K562 (cell line): ENCODE data around the gene CYP51A1. TPM values are rescaled to one million over a fixed set of nuclear protein-coding genes. Genes with fewer than 3 reads are reported as not detected.
"Not testable (repeated sequence)": the region's sequence is repeated elsewhere in the genome, so short reads cannot be mapped to it uniquely, and the experiment has no call there.

Experiments
- ATAC-seq: fragments of 200-7000 bp; cut with Tn5 transposase; 3 replicates; pipeline ENCODE4 v1.9.1; 2020; ENCODE audit warnings: moderate library complexity
- BruUV-seq: library from RNA; stranded (reverse); fragments of 400-500 nt; replicated peaks from 2 replicates; lab custom pipeline; 2021; lab: Mats Ljungman, UMichigan
- CTCF ChIA-PET: fragments of 300-600 bp; formaldehyde crosslinking; extraction: SDS; loops from one replicate; lab custom pipeline; 2021; ENCODE audit warnings: low intra/inter-chr PET ratio; lab: Yijun Ruan, JAX
- POLR2A ChIA-PET: fragments of 300-600, 350-650 bp; sonication (Branson Sonifier 250); formaldehyde crosslinking; extraction: SDS; loops from one replicate; lab custom pipeline; 2021; ENCODE audit warnings: antibody characterized with exemption, inconsistent platforms; lab: Yijun Ruan, JAX
- DNase-seq, 4 experiments: peaks; one replicate each; pipeline versions ENCODE4 v3.0.0 to v3.0.0-alpha.2; 2011 to 2018; ENCODE audit warnings: low spot score in 3 of 4, mixed read lengths in 3 of 4; ENCODE audit errors: extremely low read depth in 1 of 4
- FAIRE-seq: peaks from 2 replicates; lab custom pipeline; 2011; peaks lifted over from hg19 to GRCh38; lab: Jason Lieb, UNC
- H2AFZ ChIP-seq: 2 replicates; pipeline ENCODE4 v1.6.0; 2011; ENCODE audit warnings: low read depth, low read length, control low read depth, inconsistent platforms
- H3K27ac ChIP-seq: fragments of 200-600 bp; 3 replicates; pipeline ENCODE4 v1.8.0; 2011; ENCODE audit warnings: low read depth, mild to moderate bottlenecking, control low read depth, inconsistent platforms, low read length, moderate library complexity, mixed read lengths; ENCODE audit errors: extremely low read depth
- H3K27me3 ChIP-seq, 2 experiments: fragments of 300-600 bp in 1 of 2; 2 replicates in 1 of 2; 3 replicates in 1 of 2; pipeline versions ENCODE4 v1.6.0 to v1.8.0; 2011; ENCODE audit warnings: inconsistent platforms in 2 of 2, low read length in 2 of 2, mild to moderate bottlenecking in 1 of 2, mixed read lengths in 1 of 2, moderate library complexity in 1 of 2; ENCODE audit not compliant: control insufficient read depth in 2 of 2, insufficient read depth in 2 of 2
- H3K36me3 ChIP-seq: fragments of 300-600 bp; 3 replicates; pipeline ENCODE4 v1.8.0; 2011; ENCODE audit warnings: mild to moderate bottlenecking, low read length, inconsistent platforms; ENCODE audit not compliant: control insufficient read depth, insufficient read depth
- H3K4me1 ChIP-seq, 2 experiments: fragments of 200-600 bp in 1 of 2; replicated peaks in 1 of 2; 2 replicates in 1 of 2; 3 replicates in 1 of 2; pipeline versions ENCODE4 v1.5.1 to v1.8.0; 2011; ENCODE audit warnings: inconsistent platforms in 2 of 2, low read length in 2 of 2, mild to moderate bottlenecking in 1 of 2, mixed read lengths in 1 of 2, moderate library complexity in 1 of 2; ENCODE audit not compliant: control insufficient read depth in 2 of 2, insufficient read depth in 2 of 2
- H3K4me2 ChIP-seq: 2 replicates; pipeline ENCODE4 v1.6.1; 2011; ENCODE audit warnings: low read length, control low read depth, inconsistent platforms, mixed read lengths; ENCODE audit not compliant: insufficient read depth
- H3K4me3 ChIP-seq: fragments of 200-600 bp; sonication (generic), shearing (Covaris generic); 2 replicates; pipeline ENCODE4 v1.5.1; 2016; ENCODE audit warnings: control low read depth, inconsistent platforms
- H3K79me2 ChIP-seq: fragments of 200-600 bp; 3 replicates; pipeline ENCODE4 v1.8.0; 2011; ENCODE audit warnings: low read length, inconsistent platforms; ENCODE audit not compliant: control insufficient read depth, insufficient read depth
- H3K9ac ChIP-seq, 2 experiments: 2 replicates each; pipeline versions ENCODE4 v1.6.0 to v1.6.1; 2011; ENCODE audit warnings: low read depth in 2 of 2, low read length in 2 of 2, control low read depth in 1 of 2, inconsistent platforms in 1 of 2, mild to moderate bottlenecking in 1 of 2, mixed read lengths in 1 of 2; ENCODE audit not compliant: insufficient read depth in 1 of 2
- H3K9me1 ChIP-seq: one replicate; pipeline ENCODE4 v1.6.0; 2011; ENCODE audit warnings: inconsistent platforms, mild to moderate bottlenecking, low read length, moderate library complexity; ENCODE audit not compliant: control insufficient read depth, insufficient read depth
- H3K9me3 ChIP-seq: replicated peaks from 2 replicates; pipeline ENCODE4 v1.5.1; 2011; ENCODE audit warnings: low read depth, low read length, inconsistent platforms; ENCODE audit not compliant: control insufficient read depth, insufficient read depth
- H4K20me1 ChIP-seq: replicated peaks from 2 replicates; pipeline ENCODE4 v1.6.1; 2011; ENCODE audit warnings: low read length, inconsistent platforms, mixed read lengths; ENCODE audit not compliant: control insufficient read depth, insufficient read depth
- NFYB ChIP-seq: IDR thresholded peaks from 2 replicates; pipeline ENCODE4 v1.6.1; 2011; ENCODE audit warnings: mild to moderate bottlenecking, moderate library complexity; ENCODE audit not compliant: insufficient read length; ENCODE audit errors: extremely low read depth
- WGBS: fragments of 100-300 bp; shearing (Covaris generic); methylation state at CpG from one replicate; pipeline ENCODE4 v1.1.6; 2016; ENCODE audit warnings: low coverage, mixed read lengths; ENCODE audit not compliant: insufficient coverage; ENCODE audit errors: missing lambda C conversion rate; 5-methylcytosine and 5-hydroxymethylcytosine counted together
- in situ Hi-C: fragments of 300-500 bp; cut with MboI; formaldehyde crosslinking; loops from 4 replicates; pipeline ENCODE4 v1.15.0; 2018; ENCODE audit warnings: inconsistent platforms, mixed read lengths
- intact Hi-C: fragments of 100-400 bp; cut with micrococcal nuclease; formaldehyde crosslinking; loops from 2 replicates; pipeline ENCODE4 v1.14.2; 2022
- polyA plus RNA-seq, 8 experiments: library from polyadenylated mRNA; depleted of rRNA in 4 of 8; stranded (reverse) in 5 of 8; unstranded in 3 of 8; fragments of >200 nt; fragmentation: Nextera tagmentation in 2 of 8; fragmentation: Illumina TruSeq in 1 of 8; extraction: Ambion mirVana in 2 of 8; extraction: Trizol in 1 of 8; gene quantifications; 2 replicates each; pipeline versions ENCODE4 v1.2.1 to v1.2.3, GENCODE V29; 2011 to 2014; ENCODE audit warnings: inconsistent platforms in 1 of 8, missing spikeins in 1 of 8
- total RNA-seq, 7 experiments: library from RNA; depleted of rRNA in 6 of 7; stranded (reverse); fragments of >200 nt in 6 of 7; fragmentation: Illumina TruSeq in 2 of 7; extraction: Trizol in 2 of 7; gene quantifications; 2 replicates each; pipeline versions ENCODE4 v1.2.1 to v1.2.3, GENCODE V29; 2011 to 2021; ENCODE audit warnings: low replicate concordance in 1 of 7
- TF ChIP-seq, protein P1 (sequence below): sonication (generic); formaldehyde crosslinking; IDR thresholded peaks from 2 replicates; pipeline ENCODE4 v1.8.1; 2023; ENCODE audit warnings: mild to moderate bottlenecking, missing genetic modification reagents

CYP51A1 gene
- total and polyA plus RNA-seq, 9 of the 15 experiments (the other 6 are each of a cell fraction or from before 2014, with no cell fraction given), result 35.4 to 151 (median 80.3) TPM

DNA sequence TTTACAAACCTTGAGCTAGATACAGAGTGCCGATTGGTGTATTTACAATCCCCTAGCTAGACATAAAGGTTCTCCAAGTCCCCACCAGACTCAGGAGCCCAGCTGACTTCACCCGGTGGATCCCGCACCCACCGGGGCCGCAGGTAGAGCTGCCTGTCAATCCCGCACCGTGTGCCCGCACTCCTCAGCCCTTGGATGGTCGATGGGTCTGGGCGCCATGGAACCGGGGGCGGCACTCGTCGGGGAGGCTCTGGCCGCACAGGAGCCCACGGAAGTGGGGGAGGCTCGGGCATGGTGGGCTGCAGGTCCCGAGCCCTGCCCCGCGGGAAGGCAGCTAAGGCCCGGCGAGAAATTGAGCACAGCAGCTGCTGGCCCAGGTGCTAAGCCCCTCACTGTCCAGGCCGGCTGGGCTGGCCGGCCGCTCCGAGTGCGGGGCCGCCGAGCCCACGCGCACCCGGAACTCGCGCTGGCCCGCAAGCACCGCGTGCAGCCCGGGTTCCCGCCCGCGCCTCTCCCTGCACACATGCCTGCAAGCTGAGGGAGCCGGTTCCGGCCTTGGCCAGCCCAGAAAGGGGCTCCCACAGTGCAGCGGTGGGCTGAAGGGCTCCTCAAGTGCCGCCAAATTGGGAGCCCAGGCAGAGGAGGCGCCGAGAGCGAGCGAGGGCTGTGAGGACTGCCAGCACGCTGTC, 9.1 kb upstream of the CYP51A1 start:
- H3K4me1 ChIP-seq, H2AFZ ChIP-seq, H3K27me3 ChIP-seq, H3K4me2 ChIP-seq, H3K36me3 ChIP-seq, DNase-seq, H3K9me1 ChIP-seq, H3K9ac ChIP-seq, BruUV-seq, intact Hi-C loops, H3K79me2 ChIP-seq, H3K9me3 ChIP-seq, FAIRE-seq, H3K4me3 ChIP-seq, H3K27ac ChIP-seq, in situ Hi-C loops, H4K20me1 ChIP-seq, ATAC-seq: not testable (repeated sequence)
- TF ChIP-seq, protein P1, sequence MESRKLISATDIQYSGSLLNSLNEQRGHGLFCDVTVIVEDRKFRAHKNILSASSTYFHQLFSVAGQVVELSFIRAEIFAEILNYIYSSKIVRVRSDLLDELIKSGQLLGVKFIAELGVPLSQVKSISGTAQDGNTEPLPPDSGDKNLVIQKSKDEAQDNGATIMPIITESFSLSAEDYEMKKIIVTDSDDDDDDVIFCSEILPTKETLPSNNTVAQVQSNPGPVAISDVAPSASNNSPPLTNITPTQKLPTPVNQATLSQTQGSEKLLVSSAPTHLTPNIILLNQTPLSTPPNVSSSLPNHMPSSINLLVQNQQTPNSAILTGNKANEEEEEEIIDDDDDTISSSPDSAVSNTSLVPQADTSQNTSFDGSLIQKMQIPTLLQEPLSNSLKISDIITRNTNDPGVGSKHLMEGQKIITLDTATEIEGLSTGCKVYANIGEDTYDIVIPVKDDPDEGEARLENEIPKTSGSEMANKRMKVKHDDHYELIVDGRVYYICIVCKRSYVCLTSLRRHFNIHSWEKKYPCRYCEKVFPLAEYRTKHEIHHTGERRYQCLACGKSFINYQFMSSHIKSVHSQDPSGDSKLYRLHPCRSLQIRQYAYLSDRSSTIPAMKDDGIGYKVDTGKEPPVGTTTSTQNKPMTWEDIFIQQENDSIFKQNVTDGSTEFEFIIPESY (CRISPR knock-in tag), result peak; percentile 34; the same call in 1 of the 2 replicates
- POLR2A ChIA-PET, result interaction anchor here (1.0 kb wide), 1 partner anchor 125 kb away, joined by 4 read pairs; no protein-coding TSS in a partner anchor
- CTCF ChIA-PET, result interaction anchor here (0.6 kb wide), 1 partner anchor 264 kb away, joined by 4 read pairs; no protein-coding TSS in a partner anchor
- WGBS, result 88% methylated on average over 34 of the region's 50 CpGs

GRCh38 chr7:92142791-92143190, 8.5 kb upstream of the CYP51A1 start:
- H4K20me1 ChIP-seq, BruUV-seq, H3K9me3 ChIP-seq, H3K9me1 ChIP-seq, H3K4me1 ChIP-seq, in situ Hi-C loops, intact Hi-C loops, H3K27ac ChIP-seq, ATAC-seq, H3K36me3 ChIP-seq, H3K79me2 ChIP-seq, H3K4me2 ChIP-seq, H3K27me3 ChIP-seq, POLR2A ChIA-PET, H3K4me3 ChIP-seq, FAIRE-seq, DNase-seq, H3K9ac ChIP-seq: not testable (repeated sequence)
- 63% methylated on average over 9 of the region's 9 CpGs for WGBS
- H2AFZ ChIP-seq, result peak overlapping the region; percentile 44; the same call in 1 of the 2 replicates
- peak; percentile 55 for TF ChIP-seq NFYB
- CTCF ChIA-PET, result interaction anchor here (0.6 kb wide), 1 partner anchor 263 kb away, joined by 4 read pairs; no protein-coding TSS in a partner anchor
